GM19035 (cell line): ENCODE results near the gene TKTL1.
"Not testable (repeated sequence)": the region's sequence is repeated elsewhere in the genome, so short reads cannot be mapped to it uniquely, and the experiment has no call there.

Experiments
- ATAC-seq: cut with Tn5 transposase; IDR thresholded peaks from one replicate; pipeline ENCODE4 v1.9.1; 2021; ENCODE audit not compliant: unreplicated experiment

TKTL1 gene, protein sequence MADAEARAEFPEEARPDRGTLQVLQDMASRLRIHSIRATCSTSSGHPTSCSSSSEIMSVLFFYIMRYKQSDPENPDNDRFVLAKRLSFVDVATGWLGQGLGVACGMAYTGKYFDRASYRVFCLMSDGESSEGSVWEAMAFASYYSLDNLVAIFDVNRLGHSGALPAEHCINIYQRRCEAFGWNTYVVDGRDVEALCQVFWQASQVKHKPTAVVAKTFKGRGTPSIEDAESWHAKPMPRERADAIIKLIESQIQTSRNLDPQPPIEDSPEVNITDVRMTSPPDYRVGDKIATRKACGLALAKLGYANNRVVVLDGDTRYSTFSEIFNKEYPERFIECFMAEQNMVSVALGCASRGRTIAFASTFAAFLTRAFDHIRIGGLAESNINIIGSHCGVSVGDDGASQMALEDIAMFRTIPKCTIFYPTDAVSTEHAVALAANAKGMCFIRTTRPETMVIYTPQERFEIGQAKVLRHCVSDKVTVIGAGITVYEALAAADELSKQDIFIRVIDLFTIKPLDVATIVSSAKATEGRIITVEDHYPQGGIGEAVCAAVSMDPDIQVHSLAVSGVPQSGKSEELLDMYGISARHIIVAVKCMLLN

DNA sequence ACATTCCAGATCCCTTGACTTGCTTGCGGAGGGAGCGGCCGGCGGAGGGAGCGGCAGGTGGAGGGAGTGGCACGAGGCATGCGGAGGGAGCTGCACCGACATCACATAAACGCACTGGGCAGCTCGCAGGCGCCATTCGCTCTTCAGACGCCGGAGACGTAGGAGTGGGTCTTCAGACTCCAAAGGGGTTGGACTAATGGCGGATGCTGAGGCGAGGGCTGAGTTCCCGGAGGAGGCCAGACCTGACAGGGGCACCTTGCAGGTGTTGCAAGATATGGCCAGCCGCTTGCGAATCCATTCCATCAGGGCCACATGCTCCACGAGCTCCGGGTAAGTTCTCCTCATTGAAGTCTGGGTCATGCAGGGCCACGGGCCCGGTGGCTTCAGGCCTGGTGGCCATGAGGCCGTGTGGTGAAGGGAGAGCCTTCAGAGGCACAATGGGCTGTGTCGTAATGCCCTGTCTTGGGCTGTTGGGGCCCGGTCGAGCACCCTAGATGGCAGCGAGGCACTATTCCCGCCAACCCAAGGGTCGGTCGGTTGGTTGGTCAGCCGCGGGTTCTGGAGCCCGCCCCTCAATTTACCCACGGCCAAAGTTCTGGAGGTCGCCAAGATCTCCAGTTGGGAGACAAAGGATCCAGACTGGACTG is at the start of gene TKTL1:
Gene TKTL1 (plus strand): TSS at position 132 of the 647 bp plus-strand sequence. CDS start 65 bp downstream, at position 197.
- ATAC-seq: no peak

DNA sequence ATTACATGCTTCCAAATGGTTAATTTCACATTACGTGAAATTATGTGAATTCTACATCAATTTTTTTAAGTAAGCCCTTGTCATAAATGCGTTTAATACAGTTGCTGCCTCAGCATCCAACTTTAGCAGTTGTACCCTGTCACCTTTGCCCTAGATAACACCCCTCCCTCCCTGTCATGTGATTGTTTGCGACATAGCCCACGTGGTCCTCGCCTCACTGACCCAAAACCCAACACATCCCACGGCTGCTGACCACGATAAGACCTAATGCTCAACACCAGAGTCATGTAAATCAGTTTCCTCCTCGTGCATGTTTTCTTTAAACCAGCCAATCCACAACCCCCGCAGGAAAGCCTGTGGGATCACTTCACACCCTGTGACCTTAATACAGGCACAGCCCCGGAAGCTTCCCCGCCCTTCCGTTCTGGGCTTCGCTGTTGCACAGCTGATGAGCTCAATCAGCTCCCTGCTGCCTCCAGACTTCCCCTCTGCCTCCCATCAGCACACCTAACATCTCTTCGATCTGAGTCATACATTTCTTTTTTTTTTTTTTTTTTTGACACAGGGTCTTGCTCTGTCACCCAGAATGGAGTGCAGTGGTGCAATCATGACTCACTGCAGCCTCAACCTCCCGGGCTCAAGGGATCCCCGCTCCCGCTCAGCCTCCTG is 48.1 kb upstream of the TKTL1 start:
- ATAC-seq: peak; percentile 81

DNA sequence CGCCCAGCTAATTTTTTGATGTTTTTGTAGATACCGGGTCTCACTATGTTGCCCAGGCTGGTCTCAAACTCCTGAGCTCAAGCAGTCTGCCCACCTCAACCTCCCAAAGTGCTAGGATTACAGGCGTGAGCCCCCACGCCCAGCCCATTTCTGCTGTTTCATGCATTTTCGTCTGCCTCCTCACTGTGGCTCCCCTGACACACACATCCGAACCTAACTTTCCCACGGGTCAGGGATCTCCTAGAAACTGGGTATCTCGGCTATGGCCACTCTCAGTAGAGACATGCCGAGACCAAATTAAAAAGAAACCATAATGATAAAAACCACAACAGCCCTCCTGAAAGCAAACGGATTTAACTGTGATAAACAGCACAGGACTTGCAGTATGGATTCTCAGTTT is 47.5 kb upstream of the TKTL1 start:
- not testable (repeated sequence) for ATAC-seq

DNA sequence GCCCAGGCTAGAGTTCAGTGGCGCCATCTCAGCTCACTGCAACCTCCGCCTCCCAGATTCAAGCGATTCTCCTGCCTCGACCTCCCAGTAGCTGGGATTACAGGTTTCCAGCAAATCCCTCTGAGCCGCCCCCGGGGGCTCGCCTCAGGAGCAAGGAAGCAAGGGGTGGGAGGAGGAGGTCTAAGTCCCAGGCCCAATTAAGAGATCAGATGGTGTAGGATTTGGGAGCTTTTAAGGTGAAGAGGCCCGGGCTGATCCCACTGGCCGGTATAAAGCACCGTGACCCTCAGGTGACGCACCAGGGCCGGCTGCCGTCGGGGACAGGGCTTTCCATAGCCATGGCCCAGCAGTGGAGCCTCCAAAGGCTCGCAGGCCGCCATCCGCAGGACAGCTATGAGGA is 38.3 kb upstream of the TKTL1 start, which contains the start of gene OPN1MW3:
Gene OPN1MW3 (plus strand): TSS at position 301 of the 400 bp plus-strand sequence. CDS start 38 bp downstream, at position 339.
- not testable (repeated sequence) for ATAC-seq

DNA sequence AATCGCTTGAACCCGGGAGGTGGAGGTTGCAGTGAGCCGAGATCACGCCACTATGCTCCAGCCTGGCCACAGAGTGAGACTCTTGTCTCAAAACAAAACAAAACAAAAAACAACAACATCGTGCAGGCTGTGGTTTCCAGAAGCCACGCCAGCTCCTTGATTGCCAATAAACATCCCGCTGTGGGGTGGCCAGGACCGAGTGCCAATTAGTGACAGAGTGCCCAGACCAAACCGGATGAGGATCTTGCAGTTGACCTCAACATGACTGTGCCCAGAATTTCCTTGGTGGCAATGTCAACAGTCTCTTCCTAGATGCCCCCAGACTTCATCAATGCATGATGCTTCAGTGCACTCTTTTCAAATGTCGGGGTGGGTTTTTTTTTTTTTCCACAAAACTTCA is 36.9 kb upstream of the TKTL1 start:
- ATAC-seq: not testable (repeated sequence)

DNA sequence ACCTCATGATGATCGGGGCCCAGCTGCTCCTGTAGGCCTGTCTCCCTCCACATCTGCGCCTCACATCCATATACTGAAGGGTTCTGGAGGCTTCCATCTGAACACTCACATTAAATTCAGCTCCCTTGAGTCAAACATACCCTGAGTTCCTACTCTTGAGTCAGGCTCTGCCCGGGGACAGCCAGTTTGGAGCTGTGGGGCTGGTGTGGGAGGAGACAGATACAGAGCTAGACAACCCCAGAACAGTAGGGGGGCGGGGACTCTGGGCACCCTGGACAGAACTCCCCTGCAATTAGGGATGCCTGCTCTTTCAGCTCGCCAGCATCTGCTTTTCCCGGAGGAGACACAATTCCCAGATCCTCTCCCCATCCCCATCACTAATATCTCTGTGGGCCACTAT is 32.5 kb upstream of the TKTL1 start:
- ATAC-seq: not testable (repeated sequence)

DNA sequence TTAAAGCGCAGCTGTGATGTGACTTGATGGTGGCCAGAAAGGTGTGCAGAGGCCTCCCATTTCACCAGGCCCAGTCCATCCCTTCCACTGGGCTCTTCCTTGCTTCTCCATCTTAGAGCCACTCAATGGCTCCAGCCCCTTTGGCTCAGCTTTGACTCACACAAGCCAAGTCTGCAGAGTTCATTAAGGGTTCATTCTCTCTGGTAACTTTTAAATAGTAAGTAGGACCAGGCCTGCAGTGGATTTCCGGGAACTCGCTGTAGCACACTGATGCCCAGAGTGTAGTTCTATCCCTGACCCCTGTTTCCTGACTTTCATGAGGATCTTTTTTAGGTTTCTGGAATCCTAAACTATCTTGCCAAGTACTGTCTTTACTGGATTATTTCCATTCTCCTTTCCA is 26.4 kb upstream of the TKTL1 start:
- not testable (repeated sequence) for ATAC-seq

DNA sequence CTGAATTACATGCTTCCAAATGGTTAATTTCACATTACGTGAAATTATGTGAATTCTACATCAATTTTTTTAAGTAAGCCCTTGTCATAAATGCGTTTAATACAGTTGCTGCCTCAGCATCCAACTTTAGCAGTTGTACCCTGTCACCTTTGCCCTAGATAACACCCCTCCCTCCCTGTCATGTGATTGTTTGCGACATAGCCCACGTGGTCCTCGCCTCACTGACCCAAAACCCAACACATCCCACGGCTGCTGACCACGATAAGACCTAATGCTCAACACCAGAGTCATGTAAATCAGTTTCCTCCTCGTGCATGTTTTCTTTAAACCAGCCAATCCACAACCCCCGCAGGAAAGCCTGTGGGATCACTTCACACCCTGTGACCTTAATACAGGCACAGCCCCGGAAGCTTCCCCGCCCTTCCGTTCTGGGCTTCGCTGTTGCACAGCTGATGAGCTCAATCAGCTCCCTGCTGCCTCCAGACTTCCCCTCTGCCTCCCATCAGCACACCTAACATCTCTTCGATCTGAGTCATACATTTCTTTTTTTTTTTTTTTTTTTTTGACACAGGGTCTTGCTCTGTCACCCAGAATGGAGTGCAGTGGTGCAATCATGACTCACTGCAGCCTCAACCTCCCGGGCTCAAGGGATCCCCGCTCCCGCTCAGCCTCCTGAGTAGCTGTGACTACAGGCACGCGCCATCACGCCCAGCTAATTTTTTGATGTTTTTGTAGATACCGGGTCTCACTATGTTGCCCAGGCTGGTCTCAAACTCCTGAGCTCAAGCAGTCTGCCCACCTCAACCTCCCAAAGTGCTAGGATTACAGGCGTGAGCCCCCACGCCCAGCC is 10.9 kb upstream of the TKTL1 start:
- peak; percentile 64 for ATAC-seq

DNA sequence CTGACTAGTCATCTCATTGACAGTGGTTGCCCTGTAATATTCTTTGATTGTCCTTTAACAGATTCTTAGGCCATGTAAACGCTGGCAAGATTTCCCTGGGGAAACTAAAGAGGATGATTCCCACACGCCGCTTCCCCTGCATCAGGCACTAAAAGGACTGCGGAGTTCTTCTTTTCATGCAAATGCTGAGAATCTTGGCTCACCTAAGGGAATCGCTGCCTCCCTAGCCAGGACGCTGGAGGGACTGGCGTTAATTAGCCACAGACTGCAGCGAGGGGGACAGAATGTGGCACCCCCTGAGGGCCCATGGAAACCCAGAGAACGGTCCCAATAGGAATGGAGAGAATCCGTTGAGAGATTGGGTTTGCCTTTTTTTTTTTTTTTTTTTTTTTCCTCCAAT is 9.2 kb upstream of the TKTL1 start:
- not testable (repeated sequence) for ATAC-seq

DNA sequence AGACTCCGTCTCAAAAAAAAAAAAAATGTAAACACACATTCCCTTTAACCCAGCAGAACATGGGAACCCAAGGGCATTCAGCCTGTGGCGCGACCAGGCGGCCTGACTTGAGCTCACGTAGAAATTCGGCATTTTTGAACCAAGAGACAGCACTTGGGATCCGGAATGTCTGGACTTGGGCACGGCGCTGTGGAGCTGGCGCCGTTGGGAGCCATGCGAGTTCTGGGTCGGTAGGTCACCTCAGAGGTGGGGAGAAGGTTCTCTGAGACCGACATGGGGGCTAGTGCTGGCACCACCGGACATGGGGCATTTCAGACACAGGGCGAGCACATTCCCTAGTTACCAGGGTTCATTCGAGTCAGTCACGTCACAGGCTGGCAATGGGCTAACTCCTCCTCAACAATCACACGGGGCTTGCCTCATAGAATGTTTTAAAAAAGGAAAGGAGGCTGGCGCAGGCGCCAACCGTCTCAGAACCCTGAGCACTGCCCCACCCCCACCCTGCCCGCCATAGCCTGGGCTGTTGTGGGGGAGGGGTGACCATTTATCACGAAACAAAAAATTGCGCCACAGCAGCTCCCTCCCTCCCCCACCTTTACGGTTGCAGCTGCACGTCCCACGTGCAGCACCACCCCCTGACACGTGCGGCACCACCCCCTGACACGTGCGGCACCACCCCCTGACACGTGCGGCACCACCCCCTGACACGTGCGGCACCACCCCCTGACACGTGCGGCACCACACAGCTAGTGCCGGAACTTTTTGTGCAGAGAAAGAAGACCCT is 612 bp upstream of the TKTL1 start, which contains the start of gene TEX28:
Gene TEX28 (minus strand): TSS at position 334 of the 784 bp plus-strand sequence. CDS start 3,007 bp downstream, outside the sequence.
- no peak for ATAC-seq

DNA sequence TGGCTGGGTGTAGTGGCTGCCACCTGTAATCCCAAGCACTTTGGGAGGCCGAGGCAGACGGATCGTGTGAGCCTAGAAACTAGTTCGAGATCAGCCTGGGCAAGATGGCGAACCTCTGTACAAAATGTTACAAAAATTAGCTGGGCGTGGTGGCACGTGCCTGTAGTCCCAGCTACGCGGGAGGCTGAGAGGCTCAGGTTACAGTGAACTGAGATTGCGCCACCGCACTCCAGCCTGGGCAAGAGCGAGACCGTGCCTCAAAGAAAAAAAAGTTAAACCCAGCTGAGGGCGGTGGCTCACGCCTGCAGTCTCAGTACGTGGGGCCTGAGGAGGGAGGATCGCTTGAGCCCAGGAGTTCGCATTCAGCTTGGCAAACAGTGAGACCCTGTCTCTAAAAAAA is 1.1 kb downstream of the TKTL1 start:
- ATAC-seq: no peak

DNA sequence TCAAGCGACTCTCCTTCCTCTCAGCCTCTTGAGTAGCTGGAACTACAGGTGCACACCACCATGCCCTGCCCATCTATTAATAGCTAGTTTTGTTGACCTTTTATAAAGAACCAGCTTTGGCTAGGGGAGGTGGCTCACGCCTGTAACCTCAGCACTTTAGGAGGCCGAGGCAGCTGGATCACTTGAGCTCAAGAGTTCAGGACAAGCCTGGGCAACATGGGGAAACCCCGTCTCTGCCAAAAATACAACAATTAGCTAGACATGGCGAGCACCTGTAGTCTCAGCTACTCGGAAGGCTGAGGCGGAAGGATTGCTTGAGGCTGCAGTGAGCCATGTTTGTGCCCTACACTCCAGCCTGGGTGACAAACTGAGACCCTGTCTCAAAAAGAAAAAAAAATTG is 2.7 kb downstream of the TKTL1 start:
- ATAC-seq: no peak

DNA sequence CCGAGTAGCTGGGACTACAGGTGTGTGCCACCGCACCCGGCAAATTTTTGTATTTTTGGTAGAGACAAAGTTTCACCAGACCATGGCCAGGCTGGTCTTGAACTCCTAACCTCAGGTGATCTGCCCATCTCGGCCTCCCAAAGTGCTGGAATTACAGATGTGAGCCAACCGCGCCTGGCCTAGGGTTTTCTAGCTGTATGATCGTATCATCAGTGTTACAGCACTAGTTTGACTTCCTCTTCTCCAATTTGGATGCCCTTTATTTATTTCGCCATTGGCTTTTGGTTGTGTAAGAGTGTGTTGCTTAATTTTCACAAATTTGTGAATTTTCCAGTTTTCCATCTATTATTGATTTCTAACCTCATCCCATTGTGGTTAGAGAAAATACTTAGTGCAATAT is 5.2 kb downstream of the TKTL1 start:
- no peak for ATAC-seq

DNA sequence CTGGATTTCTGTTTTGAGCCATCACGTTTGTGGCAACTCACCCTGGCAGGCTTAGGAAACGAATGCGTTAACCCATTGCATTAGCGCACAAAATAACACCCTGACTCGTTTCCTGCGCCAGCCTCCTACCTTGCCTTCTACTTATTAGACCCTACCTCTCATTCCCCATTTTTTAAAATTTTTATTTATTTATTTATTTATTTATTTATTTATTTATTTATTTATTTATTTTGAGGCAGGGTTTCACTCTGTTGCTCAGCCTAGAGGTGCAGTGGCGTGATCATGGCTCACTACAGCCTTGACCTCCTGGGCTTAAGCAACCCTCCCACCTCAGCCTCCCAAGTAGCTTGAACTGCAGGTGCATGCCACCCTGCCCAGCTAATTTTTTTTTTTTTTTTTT is 7.4 kb downstream of the TKTL1 start:
- not testable (repeated sequence) for ATAC-seq

DNA sequence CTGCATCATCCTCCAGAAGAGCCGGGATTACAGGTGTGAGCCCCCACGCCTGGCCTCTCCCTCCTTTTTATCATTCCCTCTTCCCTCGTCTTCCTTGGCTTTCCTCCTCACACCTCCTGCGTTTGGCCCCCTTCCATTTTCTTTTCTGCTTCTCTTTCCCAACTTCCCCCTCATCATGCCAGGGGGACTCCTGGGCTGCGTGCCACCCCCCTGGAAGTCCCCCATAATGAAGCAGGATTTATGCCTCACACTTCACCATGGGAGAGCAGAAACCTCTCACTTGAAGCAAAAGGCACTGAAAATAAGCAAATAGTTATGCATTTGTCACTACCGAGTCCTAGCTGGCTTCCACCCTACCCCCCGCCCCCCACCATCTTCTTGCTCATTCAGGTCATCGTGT is 7.9 kb downstream of the TKTL1 start:
- ATAC-seq: no peak

DNA sequence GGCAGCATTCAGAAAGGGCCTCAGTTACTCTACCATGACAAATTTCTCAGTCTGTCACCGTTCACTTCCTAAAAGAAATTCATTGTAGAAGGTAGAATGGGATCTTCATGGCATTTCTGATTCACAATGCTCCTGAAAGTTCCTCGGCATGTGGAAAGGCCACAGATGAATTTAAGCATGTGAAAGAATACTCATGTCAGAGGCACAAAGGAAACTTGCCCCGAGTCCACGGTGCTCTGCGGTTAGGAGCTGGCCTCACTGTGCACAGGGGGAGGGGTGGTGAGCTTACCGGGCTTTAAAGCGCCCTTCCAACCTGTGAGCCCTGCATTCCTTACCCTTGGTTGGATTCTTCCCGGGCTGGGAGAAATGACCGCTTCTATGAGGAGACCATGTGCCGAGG is 9.3 kb downstream of the TKTL1 start:
- ATAC-seq: no peak

DNA sequence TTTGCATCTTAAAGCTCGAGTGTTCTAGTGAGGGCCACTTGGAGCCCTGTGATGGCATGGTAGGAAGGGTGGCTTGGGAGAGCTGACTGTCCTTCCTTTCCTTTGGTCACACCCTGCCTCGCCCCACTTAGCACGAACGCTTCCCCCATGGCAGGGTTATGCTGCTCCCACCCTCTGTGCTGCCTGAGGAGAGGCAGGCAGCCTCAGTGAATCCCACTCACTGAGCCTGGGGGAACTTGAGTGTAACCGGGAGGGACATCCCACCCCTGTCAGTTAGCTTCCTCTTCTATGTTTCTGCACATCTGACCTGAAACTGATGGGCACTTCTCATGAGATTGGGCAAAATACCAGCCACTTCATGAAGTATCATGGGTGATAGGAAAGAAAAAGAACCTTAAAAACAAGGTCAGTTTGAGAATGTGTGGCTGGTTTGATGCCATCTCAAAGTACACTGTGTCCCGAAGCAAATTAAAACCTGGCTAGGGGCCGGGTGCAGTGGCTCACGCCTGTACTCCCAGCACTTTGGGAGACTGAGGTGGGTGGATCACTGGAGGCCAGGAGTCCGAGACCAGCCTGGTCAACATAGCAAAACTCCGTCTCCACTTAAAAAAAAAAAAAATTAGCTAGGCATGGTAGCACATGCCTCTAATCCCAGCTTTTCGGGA is 10.1 kb downstream of the TKTL1 start:
- no peak for ATAC-seq

DNA sequence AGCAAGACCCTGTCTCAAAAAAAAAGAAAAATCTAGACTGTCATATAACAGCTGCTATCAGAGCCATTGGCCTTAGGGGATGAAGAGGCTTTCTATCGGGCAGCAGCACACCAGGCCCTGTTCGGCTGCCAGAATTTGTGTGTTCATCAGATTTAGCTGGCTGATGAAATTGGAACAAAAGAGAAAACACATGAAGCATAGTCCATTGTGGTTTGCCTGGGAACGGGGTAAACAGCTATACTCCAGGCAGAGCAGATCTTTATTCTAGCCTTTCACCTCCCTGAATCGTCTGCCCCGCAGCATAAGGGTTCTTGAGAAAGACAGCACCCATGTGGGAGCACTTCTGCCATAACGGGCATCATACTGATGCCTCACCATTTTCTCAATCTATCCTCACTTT is 11.6 kb downstream of the TKTL1 start:
- no peak for ATAC-seq
